Measurements from ENCODE around the gene HMOX2.

DNA sequence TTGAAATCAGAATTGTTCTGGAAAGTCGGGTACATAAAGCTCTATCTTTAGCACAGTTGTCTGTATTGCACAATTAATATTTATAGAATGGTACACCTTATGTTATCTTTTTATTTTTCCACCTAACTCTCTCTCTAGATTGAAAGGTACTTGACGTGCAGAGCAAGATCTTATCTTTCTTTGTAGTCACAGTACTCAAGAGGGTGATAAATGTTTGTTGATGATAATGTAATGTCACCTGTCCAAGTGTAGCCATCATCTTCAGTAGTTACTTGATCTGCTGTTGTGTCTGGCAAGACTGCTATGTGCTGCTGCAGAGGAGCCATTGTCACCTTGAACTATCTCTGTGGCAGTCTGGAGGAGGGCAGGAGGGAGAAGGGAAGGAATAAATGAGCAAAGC lies 5.3 kb downstream of the HMOX2 start:
- TF ChIP-seq ZNF274 (IDR thresholded peaks at IDR 0.05; ENCODE audit: low read depth, low read length) (no peak), YY1 (IDR thresholded peaks at IDR 0.05; ENCODE audit: insufficient read depth, insufficient read length) (no peak), SUZ12 (IDR thresholded peaks at IDR 0.05; ENCODE audit: extremely low read depth, insufficient read depth, insufficient read length) (no peak)

Data from NT2/D1 (cell line).